H7 (cell line): ENCODE results near the gene CPED1. TPM values are rescaled to one million over a fixed set of nuclear protein-coding genes. Genes with fewer than 3 reads are reported as not detected.
"Not testable (repeated sequence)": the region's sequence is repeated elsewhere in the genome, so short reads cannot be mapped to it uniquely, and the experiment has no call there.

Experiments
- DNase-seq: peaks from one replicate; pipeline ENCODE4 v3.0.0; 2012
- H3K27me3 ChIP-seq: 2 replicates; pipeline ENCODE4 v1.6.0; 2011; ENCODE audit warnings: mild to moderate bottlenecking, low read length; ENCODE audit not compliant: control insufficient read depth, insufficient read depth
- H3K36me3 ChIP-seq: replicated peaks from 2 replicates; pipeline ENCODE4 v1.5.1; 2011; ENCODE audit warnings: low read length; ENCODE audit not compliant: control insufficient read depth, insufficient read depth
- H3K4me3 ChIP-seq: 2 replicates; pipeline ENCODE4 v1.5.1; 2011; ENCODE audit warnings: low read depth, mild to moderate bottlenecking, control low read depth, low read length, moderate library complexity; ENCODE audit not compliant: insufficient read depth
- total RNA-seq: library from RNA; depleted of rRNA; stranded (reverse); fragments of >200 nt; shearing (Covaris generic); gene quantifications from 2 replicates; pipeline ENCODE4 v1.2.3, GENCODE V29; 2014

CPED1 gene
- total RNA-seq, 1 experiment from 2014 or later = not detected

DNA sequence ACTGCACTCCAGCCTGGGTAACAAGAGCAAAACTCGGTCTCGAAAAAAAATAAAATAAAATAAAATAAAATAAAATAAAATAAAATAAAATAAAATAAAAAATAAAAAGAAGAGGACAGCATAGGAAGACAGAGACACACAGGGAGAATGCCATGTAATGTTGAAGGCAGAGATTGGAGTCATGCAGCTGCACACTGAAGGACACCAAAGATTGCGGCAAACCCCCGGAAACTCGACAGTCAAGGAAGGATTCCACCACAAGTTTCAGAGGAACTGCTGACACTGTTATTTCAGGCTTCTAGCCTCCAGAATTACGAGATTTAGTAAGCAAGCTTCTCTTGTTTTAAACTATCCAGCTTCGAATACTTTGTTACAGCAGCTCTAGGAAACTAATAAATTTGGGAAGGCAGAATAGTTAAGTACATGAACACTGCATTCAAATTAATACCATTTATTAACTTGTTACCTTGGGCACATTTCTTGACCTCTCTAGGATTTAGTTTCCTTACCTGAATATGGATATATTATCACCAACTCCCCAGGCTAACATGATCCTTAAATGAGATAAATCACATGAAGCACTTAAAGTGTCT lies 9.5 kb downstream of the CPED1 start:
- no peaks in the 10 kb centered on the region for H3K27me3 ChIP-seq
- H3K36me3 ChIP-seq = no peaks in the 10 kb centered on the region
- no peak for DNase-seq
- H3K4me3 ChIP-seq = no peak overlapping the region

DNA sequence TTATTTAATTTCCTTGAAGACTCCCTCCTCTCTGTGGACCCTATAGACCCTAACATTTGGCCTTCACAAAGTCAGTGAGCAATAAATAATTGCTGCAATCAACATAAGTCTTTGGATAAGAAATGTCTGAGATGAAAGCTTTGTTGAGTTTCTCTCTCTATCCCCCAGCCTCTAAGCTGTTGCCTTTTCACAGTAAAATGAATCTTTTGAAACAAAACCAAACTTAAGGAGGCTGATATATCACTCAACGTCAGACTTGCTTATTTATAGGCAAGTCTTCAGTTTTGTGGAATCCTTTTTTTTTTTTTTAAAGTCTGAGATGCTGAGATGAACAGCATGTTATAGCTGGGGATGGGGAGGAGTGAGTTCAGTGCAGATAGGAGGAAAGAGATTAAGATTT lies 10.0 kb downstream of the CPED1 start:
- no peaks in the 10 kb centered on the region for H3K36me3 ChIP-seq
- no peaks in the 10 kb centered on the region for H3K27me3 ChIP-seq
- no peak for DNase-seq
- H3K4me3 ChIP-seq = no peak overlapping the region

DNA sequence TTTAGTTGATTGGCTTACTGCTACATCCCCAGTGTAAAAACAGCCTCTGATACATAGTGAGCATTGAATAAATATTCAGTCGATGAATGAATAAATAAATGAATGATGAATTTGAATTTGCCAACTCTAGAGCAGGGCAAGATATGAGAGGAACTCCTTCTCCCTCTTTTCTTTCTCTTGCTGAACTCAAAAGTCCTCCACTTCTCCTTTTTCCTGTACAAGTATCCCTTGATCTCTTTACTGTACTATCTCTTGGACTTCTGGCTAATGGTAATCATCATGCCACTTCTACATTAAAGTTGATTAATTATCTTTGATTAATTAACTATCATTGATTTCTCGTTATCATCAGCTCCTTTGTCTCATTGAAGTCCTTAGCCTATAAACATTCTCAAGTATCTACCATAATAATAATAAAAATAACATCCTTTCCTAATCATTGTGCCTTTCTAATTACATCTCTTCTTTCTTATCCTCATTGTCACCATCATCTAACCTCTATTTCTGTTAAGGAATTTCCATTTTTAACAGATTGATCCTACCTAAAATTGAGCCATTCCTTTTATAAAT lies 10.6 kb downstream of the CPED1 start:
- Histone ChIP-seq H3K36me3 (no peaks in the 10 kb centered on the region), H3K4me3 (no peak overlapping the region), H3K27me3 (no peaks in the 10 kb centered on the region)
- DNase-seq = no peak

DNA sequence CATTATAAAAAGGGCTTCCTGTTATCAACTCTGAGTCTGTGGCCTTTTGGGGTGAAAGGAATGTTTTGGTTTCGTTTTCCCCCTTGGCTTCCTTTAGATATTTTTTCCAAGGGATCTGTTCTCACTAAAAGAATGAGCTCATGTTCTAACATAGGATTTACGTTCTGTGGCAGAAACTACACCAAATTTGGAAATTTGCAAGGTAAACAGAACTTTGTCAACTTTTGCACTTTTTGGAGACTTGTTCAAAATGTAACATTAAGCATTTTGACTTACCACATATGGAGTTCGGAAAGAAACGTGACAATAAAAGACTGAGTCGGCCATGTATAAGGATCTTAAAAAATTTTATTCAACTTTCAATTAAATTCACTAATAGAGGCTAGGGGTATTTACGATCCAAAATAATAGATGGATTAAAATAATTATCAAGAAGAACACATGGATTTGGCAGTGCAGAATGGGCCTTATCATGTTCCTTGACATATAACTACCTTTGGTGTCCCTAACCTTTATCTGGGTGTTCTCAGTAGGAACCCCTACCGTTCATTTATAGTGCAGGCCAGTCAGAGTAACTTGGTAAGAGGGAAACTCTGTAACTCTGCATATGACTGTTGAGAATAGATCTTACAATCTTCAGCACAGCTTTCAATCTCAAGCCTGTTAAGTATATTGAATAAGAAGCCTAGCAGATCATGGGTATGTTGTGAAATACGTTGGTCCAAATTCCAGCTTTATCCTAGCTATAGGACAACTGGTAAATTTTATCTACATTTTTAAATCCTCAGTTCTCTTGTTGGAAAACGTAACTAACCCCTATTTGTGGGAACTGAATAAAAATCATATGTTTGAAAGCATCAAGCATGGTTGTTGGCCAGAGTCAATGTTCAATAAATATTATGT lies 11.8 kb downstream of the CPED1 start:
- H3K27me3 ChIP-seq = no peaks in the 10 kb centered on the region
- H3K4me3 ChIP-seq = no peak overlapping the region
- no peaks in the 10 kb centered on the region for H3K36me3 ChIP-seq
- no peak for DNase-seq

DNA sequence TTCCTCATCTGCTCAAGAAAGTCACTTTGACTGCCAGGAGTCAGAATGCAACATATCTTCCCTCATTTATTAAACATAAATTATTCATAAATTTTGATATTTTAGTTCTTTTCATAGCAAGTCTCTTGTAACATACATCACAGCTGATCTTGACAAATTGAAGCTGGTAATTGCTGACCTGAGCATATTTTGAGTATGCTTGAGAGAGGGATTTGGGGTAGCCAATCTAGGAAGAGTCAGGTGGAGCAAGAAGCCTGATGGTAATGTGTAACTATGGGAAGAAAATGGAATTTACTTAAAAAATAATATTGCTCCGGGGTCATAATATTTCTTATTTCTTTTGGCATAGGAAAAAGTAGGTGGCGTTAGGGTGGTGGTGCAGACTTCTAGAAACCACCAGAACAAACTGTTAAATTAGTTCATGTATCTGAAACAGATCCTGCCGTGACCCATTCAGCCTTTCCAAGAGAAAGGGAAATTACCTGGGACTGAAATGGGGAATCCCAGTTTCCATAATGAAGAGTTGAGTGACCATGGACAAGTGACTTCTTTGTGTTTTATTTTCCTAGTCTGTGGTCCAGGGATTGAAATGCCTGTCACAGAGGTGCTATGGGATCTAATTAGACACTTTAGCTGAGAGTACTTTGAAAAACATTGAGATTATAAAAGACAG lies 12.9 kb downstream of the CPED1 start:
- Histone ChIP-seq H3K4me3 (no peak overlapping the region), H3K36me3 (no peaks in the 10 kb centered on the region), H3K27me3 (no peaks in the 10 kb centered on the region)
- no peak for DNase-seq

DNA sequence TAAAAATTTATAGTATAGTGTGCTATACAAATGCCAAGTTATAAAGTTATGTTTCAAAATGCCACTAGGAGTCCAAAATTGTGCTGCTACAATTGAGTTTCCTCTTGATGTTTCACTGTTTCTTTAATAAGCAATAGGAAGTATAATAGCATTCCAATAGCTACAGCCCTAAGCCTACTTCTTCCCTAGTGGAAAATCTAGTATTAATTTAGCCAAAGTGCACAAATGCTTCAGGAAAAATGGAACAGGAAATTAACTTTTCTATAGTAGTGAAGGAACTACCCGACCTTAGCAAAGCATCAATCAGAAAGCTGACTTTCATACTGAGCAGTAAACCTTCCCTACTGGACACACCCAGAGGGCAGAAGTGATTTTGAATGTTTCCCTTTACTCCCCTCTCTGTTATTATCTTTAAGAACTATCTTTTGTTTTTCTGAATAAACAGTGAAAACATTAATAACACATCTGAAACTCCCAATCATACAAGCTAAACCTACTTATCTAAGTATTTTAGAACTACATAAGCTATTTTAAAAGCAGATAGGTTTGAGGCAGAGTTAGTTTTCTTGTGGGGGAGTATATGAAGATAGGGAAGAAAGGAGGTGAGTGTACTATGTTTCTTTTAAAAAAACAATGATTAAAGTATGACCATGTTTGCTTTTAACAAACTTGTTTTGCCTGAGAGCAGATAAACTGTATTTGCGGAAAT lies 13.7 kb downstream of the CPED1 start:
- Histone ChIP-seq H3K4me3 (no peak overlapping the region), H3K27me3 (no peaks in the 10 kb centered on the region), H3K36me3 (no peaks in the 10 kb centered on the region)
- no peak for DNase-seq

DNA sequence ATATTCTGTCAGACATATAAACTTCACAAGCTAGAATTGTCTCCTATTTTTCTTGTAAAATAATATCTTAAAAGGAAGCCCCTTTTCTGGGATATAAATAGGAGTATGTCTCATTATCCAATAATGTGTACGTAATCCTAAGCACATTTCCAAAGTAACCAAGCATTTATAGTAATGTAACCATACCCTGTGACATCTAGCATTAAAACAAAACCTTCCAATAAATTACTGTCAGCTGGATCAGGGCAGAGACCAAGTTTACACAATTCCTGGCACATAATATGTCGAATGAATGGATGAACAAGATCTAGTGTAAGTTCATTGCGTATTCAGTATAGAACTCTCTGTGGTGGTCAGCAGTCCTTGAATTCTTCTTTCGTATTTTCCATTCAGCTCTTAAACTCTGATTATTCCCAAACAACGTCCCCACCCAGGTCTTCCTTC lies 14.3 kb downstream of the CPED1 start:
- no peak overlapping the region for H3K4me3 ChIP-seq
- no peaks in the 10 kb centered on the region for H3K36me3 ChIP-seq
- DNase-seq = no peak
- H3K27me3 ChIP-seq = no peaks in the 10 kb centered on the region

DNA sequence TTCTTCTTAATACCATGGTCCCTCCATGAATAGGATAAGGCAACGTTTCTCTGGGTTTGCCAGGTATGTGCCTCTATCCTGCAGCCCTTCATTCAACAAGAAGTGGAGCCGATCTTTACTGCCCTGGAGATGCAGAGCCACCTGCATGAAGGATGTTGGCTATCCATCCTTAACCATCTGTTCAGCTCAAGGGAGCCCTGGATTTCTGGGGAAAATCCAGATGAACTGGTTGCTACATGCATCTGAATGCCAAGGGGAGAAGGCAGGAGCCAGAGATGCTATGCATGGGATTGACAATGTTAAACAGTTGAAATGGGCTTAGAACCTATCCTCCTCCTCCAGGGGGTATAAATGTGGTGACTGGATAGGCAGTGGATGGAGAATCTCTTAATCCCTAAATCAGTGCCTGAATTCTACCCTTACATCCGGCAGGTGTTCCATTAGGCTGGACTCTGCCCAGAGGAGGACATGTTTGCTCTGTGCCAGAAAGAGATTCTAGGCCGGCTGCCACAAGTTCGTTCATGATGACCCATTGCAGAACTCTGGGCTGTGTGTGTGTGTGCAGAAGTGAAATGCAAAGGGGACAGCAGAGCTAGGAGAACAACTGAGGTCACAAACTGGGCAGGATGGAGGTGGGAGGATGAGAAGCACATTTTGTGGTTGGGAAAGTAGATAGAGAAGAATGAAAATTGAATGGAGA lies 15.6 kb downstream of the CPED1 start:
- Histone ChIP-seq H3K4me3 (no peak overlapping the region), H3K36me3 (no peaks in the 10 kb centered on the region), H3K27me3 (no peaks in the 10 kb centered on the region)
- DNase-seq = no peak

DNA sequence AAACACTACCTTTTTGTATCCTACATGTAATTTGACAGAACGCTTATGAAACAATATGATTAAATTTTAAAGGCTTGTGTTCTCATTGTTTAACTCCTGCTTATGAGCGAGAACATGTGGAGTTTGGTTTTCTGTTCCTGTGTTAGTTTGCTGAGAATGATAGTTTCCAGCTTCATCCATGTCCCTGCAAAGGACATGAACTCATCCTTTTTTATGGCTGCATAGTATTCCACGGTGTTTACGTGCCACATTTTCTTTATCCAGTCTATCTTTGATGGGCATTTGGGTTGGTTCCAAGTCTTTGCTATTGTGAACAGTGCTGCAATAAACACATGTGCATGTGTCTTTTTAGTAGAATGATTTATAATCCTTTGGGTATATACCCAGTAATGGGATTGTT lies 16.5 kb downstream of the CPED1 start:
- not testable (repeated sequence) for DNase-seq, H3K27me3 ChIP-seq, H3K4me3 ChIP-seq, H3K36me3 ChIP-seq

DNA sequence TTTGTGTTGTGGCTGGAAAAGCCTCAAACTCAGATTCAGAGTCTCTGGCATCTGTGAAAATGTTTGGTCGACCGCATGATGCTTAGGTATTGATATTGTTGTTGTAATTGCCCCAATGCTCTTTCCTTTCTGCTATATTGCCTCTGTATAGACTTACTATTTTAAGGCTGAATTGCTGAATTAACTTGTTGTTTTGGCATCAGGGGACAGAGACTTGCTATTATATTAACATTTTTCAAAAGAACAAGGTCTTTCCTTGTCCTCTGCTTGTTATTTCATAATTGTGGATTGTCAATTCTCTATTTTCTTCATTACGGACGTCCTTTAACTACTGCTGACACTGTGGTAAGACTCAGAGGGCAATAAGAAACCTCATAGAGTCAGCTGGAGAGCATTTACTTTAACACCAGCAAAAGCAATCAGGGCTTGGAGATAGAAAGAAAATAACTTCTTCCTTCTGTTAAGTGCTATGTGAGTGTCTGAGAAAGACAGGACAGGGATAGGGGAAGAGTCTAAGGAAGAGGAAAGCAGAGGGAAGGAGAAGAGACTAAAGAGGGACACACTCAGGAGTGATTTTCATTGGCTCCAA lies 17.6 kb downstream of the CPED1 start:
- H3K4me3 ChIP-seq = no peak overlapping the region
- DNase-seq = no peak
- no peaks in the 10 kb centered on the region for H3K27me3 ChIP-seq
- no peaks in the 10 kb centered on the region for H3K36me3 ChIP-seq

DNA sequence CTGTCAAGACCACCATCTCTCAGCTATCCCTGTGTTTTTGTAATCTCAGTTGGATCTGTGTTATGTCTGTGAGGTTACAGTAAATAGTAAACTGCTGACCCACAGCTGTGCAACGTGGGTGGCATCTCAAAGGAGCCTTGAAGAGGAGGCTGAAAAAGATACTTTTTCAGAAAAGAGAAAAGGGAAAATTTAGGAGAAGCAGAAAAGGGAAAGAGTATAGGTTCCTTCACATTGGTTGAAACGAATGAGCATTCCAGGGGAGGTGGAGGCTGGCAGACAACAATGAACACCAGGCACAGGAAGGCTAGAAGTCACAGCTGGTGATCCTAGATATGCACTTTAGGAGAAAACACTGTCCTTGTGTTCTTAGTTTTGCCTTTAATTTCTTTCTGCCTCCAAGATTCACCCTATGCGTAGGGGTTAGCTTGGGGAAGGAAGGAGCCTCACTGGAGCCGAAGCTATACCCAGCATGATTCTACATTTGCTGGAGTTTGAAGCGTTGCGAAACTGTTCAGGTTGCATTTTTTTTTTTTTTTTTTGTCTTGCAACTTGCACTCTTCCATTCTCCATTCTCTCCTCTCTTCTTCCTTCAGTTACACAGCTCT lies 18.3 kb downstream of the CPED1 start:
- no peak for DNase-seq
- Histone ChIP-seq H3K4me3 (no peak overlapping the region), H3K36me3 (no peaks in the 10 kb centered on the region), H3K27me3 (no peaks in the 10 kb centered on the region)

DNA sequence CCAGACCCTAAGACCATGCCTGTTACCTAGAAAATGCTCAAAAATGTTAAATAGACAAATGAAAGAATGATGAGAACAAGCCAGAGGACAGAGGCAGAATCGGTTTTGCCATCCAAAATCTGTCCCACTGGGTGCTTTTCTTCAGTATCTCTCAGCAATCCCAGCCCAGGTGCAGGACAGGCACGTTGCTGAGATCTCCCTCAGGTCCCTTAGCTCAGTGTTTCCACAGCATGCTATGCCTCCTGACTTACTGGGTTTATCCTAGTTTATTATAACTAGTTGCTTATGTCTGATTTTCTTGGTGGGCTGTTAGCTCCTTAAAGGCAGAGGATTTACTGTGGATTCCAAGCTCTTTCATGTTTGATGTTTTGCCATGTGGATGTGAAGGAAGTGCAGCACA lies 20.3 kb downstream of the CPED1 start:
- DNase-seq = no peak
- H3K4me3 ChIP-seq = no peak overlapping the region
- no peaks in the 10 kb centered on the region for H3K27me3 ChIP-seq
- H3K36me3 ChIP-seq = no peaks in the 10 kb centered on the region

DNA sequence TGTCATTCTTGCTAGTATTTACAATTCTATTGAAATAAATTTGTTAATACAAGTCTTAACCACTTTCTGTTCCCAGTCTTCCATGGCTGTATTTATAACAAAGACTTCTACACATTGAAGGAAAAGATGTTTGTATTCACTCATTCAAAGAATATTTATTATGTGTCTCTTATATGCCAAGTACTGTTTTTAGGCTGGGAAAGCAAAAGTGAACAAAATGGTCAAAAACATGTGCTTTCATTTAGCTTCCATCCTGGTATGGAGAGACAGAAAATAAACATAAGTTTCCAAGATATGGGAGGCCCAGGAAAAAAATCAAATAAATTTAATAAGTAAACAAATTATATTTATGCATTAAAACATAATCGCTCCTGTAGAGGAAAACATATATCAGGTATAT lies 22.9 kb downstream of the CPED1 start:
- no peaks in the 10 kb centered on the region for H3K36me3 ChIP-seq
- no peak for DNase-seq
- no peaks in the 10 kb centered on the region for H3K27me3 ChIP-seq
- no peak overlapping the region for H3K4me3 ChIP-seq
